SK-N-SH (cell line): ENCODE results near the gene F13B. TPM values are rescaled to one million over a fixed set of nuclear protein-coding genes. Genes with fewer than 3 reads are reported as not detected.
A peak's percentile ranks its signal among the peaks of the same experiment; 100 is the strongest.

ENCODE experiments used
- CTCF ChIA-PET: fragments of 300-600, 350-600 bp; formaldehyde crosslinking; extraction: SDS; loops from one replicate; lab custom pipeline; 2021; lab: Yijun Ruan, JAX
- POLR2A ChIA-PET: fragments of 350-600 bp; sonication (Branson Sonifier 250); formaldehyde crosslinking; extraction: SDS; loops from one replicate; lab custom pipeline; 2020; ENCODE audit warnings: antibody characterized with exemption, inconsistent platforms; lab: Yijun Ruan, JAX
- DNase-seq: peaks from one replicate; pipeline ENCODE4 v3.0.0; 2012
- H2AFZ ChIP-seq: fragments of 200-600 bp; sonication (generic); 2 replicates; pipeline ENCODE4 v1.8.1; 2016; ENCODE audit warnings: antibody characterized with exemption, mild to moderate bottlenecking, low read depth
- H3F3A ChIP-seq: fragments of 200-600 bp; sonication (generic); replicated peaks from 2 replicates; pipeline ENCODE3; 2016; ENCODE audit warnings: antibody characterized with exemption, mild to moderate bottlenecking; ENCODE audit not compliant: insufficient read depth
- H3K27ac ChIP-seq, 2 experiments: fragments of 200-500 bp in 1 of 2; fragments of 200-600 bp in 1 of 2; sonication (Bioruptor generic) in 1 of 2; sonication (generic), shearing (Covaris generic) in 1 of 2; 2 replicates each; pipeline versions ENCODE4 v1.5.1 to v1.6.1; 2014 to 2016; ENCODE audit warnings: low read depth in 2 of 2, inconsistent platforms in 1 of 2, low read length in 1 of 2, mild to moderate bottlenecking in 1 of 2, mixed read lengths in 1 of 2
- H3K27me3 ChIP-seq: fragments of 200-600 bp; sonication (generic), shearing (Covaris generic); 2 replicates; pipeline ENCODE4 v1.6.1; 2016; ENCODE audit warnings: mixed run types; ENCODE audit not compliant: insufficient read depth
- H3K36me3 ChIP-seq, 2 experiments: fragments of 200-500 bp in 1 of 2; fragments of 200-600 bp in 1 of 2; sonication (Bioruptor generic) in 1 of 2; sonication (generic) in 1 of 2; replicated peaks in 1 of 2; 2 replicates each; pipeline versions ENCODE3 to v1.5.1; 2014 to 2016; ENCODE audit warnings: low read length in 1 of 2, mild to moderate bottlenecking in 1 of 2; ENCODE audit not compliant: insufficient read depth in 2 of 2, control insufficient read depth in 1 of 2
- H3K4me1 ChIP-seq, 2 experiments: fragments of 200-500 bp in 1 of 2; fragments of 200-600 bp in 1 of 2; sonication (Bioruptor generic) in 1 of 2; sonication (generic), shearing (Covaris generic) in 1 of 2; 2 replicates each; pipeline versions ENCODE4 v1.5.1 to v1.6.1; 2014 to 2016; ENCODE audit warnings: low read depth in 1 of 2, low read length in 1 of 2, mixed run types in 1 of 2; ENCODE audit not compliant: insufficient read depth in 2 of 2, control insufficient read depth in 1 of 2
- H3K4me2 ChIP-seq: fragments of 200-600 bp; sonication (generic), shearing (Covaris generic); 2 replicates; pipeline ENCODE4 v1.6.1; 2017; ENCODE audit warnings: mixed run types
- H3K4me3 ChIP-seq, 2 experiments: fragments of 200-500 bp in 1 of 2; fragments of 200-600 bp in 1 of 2; sonication (Bioruptor generic) in 1 of 2; sonication (generic), shearing (Covaris generic) in 1 of 2; 2 replicates each; pipeline versions ENCODE4 v1.5.1 to v1.8.1; 2014 to 2016; ENCODE audit warnings: low read depth in 2 of 2, inconsistent platforms in 1 of 2, low read length in 1 of 2, mild to moderate bottlenecking in 1 of 2, mixed read lengths in 1 of 2, moderate library complexity in 1 of 2
- H3K79me2 ChIP-seq: fragments of 200-600 bp; sonication (generic); 2 replicates; pipeline ENCODE4 v1.8.1; 2017; ENCODE audit warnings: mild to moderate bottlenecking; ENCODE audit not compliant: insufficient read depth
- H3K9ac ChIP-seq: fragments of 200-600 bp; sonication (generic); 2 replicates; pipeline ENCODE4 v1.6.1; 2017; ENCODE audit warnings: mixed run types
- H3K9me2 ChIP-seq: fragments of 200-600 bp; sonication (generic); 2 replicates; pipeline ENCODE4 v1.6.1; 2017; ENCODE audit warnings: mixed run types
- H3K9me3 ChIP-seq: fragments of 200-600 bp; sonication (generic); 2 replicates; pipeline ENCODE4 v1.6.1; 2017; ENCODE audit warnings: mixed run types, mild to moderate bottlenecking, moderate library complexity
- H4K20me1 ChIP-seq: fragments of 200-600 bp; sonication (generic); 2 replicates; pipeline ENCODE4 v1.6.1; 2017; ENCODE audit warnings: mild to moderate bottlenecking, mixed run types; ENCODE audit not compliant: insufficient read depth
- CTCF ChIP-seq: fragments of 200-600 bp; sonication (generic); IDR thresholded peaks from 2 replicates; pipeline ENCODE4 v1.6.1; 2017; ENCODE audit warnings: antibody characterized with exemption, mild to moderate bottlenecking, moderate library complexity
- GATA2 ChIP-seq: sonication (generic); formaldehyde crosslinking; IDR thresholded peaks from 2 replicates; pipeline ENCODE4 v1.5.0; 2020; ENCODE audit warnings: mild to moderate bottlenecking, missing genetic modification reagents
- RAD21 ChIP-seq: IDR thresholded peaks from 2 replicates; pipeline ENCODE4 v1.6.1; 2012; ENCODE audit warnings: mild to moderate bottlenecking, low read length
- REST ChIP-seq: IDR thresholded peaks from 2 replicates; pipeline ENCODE4 v1.6.1; 2012; ENCODE audit warnings: mild to moderate bottlenecking, low read depth, low read length, moderate library complexity
- WGBS: methylation state at CpG from one replicate; pipeline ENCODE4 v1.1.6; 2017; ENCODE audit warnings: low lambda C conversion rate; 5-methylcytosine and 5-hydroxymethylcytosine counted together
- polyA plus RNA-seq, 3 experiments: library from polyadenylated mRNA; depleted of rRNA; stranded (reverse); fragments of >200 nt; gene quantifications; 2 replicates each; pipeline ENCODE4 v1.2.3, GENCODE V29; 2012

F13B gene
- polyA plus RNA-seq (2012; rRNA removed), result not detected in 2 replicates
- polyA plus RNA-seq (2012; cell fraction: cytosol; rRNA removed), result not detected in 2 replicates
- polyA plus RNA-seq (2012; cell fraction: nucleus; rRNA removed), result not detected in 2 replicates

- H3K9ac ChIP-seq, result no peak within 1 kb of the TSS
These were observed at the start of gene F13B for GRCh38 chr1:197066719-197067456. F13B (minus strand) TSS chr1:197067260; CDS start chr1:197067223, 37 bp downstream.

More at GRCh38 chr1:197066719-197067456, at the start of gene F13B:
- ChIA-PET POLR2A (no interaction called here), CTCF (interaction anchor here (1.0 kb wide), 1 partner anchor 29 kb away, joined by 3 read pairs; no protein-coding TSS in a partner anchor)
- Histone ChIP-seq H3K4me2 (no peak within 1 kb of the TSS), H3K4me3 (no peak within 1 kb of the TSS), H3K79me2 (no peaks in the 10 kb centered on the region), H3F3A (no peaks in the 10 kb centered on the region), H3K9me2 (no peaks in the 10 kb centered on the region), H4K20me1 (no peaks in the 10 kb centered on the region), H3K27me3 (no peaks in the 10 kb centered on the region), H3K4me1 (no peaks in the 10 kb centered on the region), H3K27ac (no peak within 1 kb of the TSS), H2AFZ (no peak within 1 kb of the TSS), H3K9me3 (no peaks in the 10 kb centered on the region; the same call in 1 of the 2 replicates), H3K36me3 (no peaks in the 10 kb centered on the region)
- no peak for DNase-seq
- TF ChIP-seq CTCF (0 out of 2 replicates have a peak, but pooled peaks have one; percentile 19), RAD21 (peak; percentile 36), REST (no peak), GATA2 (CRISPR knock-in tag) (no peak)
- WGBS, result 42% methylated on average over 3 of the region's 3 CpGs
